ENCODE data around the gene TMEM72. TPM values are rescaled to one million over a fixed set of nuclear protein-coding genes. Genes with fewer than 3 reads are reported as not detected.

The TMEM72 gene
- total RNA-seq, 1 donor from 2014 or later, result not detected

DNA sequence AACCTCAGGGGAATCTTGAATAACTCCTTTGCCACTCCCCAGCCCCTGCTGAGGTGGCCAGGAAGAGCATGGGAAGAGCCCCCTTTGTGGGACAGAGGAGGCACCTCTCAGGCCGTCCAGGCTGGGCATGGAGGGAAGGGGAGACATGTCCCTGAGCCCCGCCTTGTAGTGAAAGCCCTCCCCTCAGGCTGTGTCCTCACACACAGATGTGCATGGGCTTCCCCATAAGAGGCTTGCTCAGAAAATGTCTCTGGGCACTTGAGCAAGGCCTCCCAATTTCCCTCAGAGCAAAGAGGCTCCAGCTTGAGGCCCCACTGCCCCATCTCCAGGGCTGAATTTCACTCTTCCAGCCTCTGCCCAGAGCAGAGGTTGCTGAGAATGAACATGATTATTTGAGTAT is 3.8 kb downstream of the TMEM72 start:
- FAIRE-seq (no peak), DNase-seq (ENCODE audit: low spot score in 2 of 2) (no peak)

DNA sequence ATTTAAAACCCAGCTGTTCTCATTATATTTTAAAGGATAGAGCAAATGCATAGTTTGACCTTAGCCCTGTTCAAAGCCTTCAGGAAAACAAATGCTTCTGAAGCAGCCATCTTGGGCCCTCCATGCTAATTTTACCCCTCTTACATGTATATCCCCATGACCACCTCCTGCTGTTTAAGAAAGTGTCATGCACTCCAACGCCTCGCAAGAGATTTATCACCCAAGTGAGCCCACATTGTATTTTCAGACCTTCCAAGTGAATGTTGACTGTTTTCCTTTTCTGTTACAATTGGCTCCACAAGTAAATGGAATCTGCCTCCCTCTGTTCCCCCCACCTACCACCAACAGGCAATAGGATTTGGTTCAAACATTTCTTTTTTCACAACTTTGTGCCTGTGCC is 5.3 kb downstream of the TMEM72 start:
- DNase-seq (ENCODE audit: low spot score in 2 of 2) (no peak), FAIRE-seq (no peak)

DNA sequence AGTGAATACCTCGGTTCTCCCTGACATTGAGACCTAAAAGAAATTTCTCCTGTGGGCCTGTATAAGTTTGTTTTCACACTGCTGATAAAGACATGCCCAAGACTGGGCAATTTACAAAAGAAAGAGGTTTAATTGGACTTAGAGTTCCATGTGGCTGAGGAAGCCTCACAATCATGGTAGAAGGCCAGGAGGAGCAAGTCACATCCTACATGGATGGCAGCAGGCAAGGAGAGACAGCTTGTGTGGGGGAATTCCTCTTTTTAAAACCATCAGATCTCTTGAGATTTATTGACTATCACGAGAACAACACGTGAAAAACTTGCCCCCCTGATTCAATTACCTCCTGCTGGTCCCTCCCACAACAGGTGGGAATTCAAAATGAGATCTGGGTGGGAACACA is 6.7 kb downstream of the TMEM72 start:
- FAIRE-seq, result no peak

DNA sequence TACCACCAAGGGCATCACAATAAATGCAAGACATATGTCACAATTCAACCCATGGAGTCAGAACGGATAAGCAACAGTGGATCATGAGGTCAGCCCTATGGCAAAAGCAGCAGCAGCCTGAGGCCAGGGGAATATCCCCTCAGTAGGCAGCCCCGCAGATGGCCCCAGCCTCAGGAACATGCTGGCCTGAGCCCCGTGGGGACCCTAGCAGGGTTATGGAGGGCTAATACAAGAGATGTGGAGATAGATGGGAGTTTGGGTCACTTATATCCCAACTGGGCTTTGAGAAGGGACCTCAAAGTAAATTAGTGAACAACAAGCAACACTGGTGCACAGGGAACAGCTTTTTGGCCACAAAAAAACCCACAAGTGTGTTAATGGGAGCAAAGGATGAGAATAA is 9.1 kb downstream of the TMEM72 start:
- FAIRE-seq, result no peak
- no peak for DNase-seq (ENCODE audit: low spot score in 2 of 2)

More for the DNA sequence above, 6.7 kb downstream of the TMEM72 start:
- no peak for DNase-seq (ENCODE audit: low spot score in 2 of 2)

DNA sequence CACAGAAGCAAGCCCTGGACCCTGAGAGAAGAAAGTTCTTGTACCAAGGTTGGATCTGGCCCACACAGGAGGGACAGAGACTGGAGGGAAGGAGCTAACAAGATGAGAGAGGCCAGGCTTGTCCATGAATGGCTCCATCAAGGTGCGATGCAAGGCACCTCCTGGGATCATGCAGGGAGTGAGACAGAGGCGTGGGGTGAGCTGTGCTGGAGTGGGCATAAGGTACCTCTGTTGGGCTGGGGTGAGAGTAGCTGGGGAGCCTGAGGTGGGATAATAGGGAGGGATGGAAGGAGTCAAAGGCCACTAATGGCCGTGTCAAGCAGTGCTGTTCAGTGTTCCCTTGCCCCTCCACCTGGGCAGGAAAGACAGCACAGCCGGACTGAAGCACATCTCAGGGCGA is 9.9 kb downstream of the TMEM72 start:
- FAIRE-seq, result no peak
- no peak for DNase-seq (ENCODE audit: low spot score in 2 of 2)

DNA sequence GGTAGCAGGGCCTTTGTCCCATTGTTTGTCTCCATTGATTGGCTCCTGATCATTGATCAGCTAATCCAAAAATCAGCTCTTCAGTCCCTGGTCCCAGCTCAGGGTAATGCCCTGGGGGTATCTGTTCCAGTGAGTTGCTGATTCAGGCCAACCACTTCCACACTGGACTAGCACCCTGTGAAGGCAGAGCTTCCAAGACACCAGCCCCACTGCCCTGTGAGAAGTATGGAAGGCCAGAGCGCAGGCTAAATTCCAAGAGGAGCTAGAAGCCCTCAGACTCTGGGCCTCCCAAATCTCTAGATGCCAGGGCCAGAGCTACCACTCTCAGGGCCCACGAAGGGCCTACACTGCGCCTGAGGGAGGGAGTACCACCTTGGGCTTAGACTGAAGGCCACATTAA is 10.4 kb downstream of the TMEM72 start:
- DNase-seq (ENCODE audit: low spot score in 2 of 2) (no peak), FAIRE-seq (no peak)

DNA sequence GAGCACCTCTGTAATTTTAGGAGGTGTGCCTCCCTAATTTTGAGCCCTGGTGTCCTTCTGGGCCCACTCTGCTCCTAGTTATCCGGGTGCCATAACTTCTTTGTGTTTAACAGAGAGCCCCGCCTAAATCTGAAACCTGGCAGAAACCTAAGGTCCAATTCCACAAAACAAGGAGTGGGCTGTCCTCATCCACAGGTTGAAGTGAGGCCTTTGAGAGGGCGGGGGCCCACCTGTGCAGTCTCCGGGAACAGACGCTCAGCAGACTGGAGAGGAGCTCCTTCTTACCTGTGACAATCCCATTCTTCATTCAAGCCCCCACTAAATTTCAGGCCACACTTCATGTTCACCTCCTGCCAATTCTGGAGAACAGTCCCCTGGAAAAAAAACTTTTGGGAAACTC is 10.9 kb downstream of the TMEM72 start:
- FAIRE-seq (no peak), DNase-seq (ENCODE audit: low spot score in 2 of 2) (no peak)

DNA sequence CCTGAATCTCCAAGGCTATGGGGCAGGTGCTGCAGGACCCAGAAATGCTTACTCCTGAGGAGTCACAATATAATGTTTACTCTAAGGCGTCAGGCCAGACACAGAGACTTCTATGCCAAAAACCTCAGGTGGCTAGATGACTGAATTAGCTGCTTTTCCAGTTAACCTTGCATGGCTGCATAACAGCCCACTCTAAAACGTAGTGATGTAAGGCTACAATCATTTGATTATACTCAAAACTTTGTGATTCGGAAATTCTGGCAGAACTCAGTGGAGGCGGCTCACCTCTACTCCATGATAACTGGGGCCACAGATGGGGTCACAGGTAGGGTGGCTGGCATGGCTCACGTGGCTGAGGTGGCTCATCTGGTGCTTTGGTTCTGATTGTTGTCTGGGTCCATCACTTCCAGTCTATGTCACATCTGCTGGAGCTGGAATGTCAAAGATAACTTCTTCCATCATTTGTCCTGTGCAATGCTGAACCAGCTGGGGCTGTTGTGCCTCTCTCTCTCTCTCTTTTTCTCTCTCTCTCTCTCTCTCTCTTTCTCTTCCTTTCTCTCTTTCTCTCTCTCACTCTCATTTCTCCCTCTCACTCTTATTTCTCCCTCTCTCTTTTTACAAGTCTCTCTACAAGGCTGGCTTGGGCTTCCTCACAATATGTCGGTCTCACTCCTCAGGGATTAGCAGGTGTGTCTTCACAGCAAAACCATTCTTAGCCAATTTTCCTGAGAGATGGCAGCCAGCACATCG is 11.8 kb downstream of the TMEM72 start:
- no peak for DNase-seq (ENCODE audit: low spot score in 2 of 2)
- FAIRE-seq, result no peak

DNA sequence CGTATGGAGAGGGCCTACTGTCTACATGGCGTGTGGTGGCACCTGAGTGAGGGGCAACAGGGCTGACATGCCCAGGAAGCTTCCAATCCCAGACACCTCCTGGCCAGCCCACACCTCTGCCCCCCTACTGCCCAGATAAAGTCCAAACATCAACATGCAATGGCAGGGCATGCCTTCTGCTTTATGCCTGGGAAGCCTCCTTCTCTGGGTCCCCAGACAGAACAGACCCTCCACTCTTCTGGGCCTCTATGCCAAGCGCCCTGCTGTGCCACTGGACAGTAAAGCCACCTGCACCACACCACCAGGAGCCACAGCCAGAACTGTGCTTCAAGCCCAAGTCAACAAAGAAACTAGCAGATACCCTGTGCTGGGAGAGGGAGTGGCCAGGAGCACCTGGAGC is 12.5 kb downstream of the TMEM72 start:
- DNase-seq (ENCODE audit: low spot score in 2 of 2), result no peak

DNA sequence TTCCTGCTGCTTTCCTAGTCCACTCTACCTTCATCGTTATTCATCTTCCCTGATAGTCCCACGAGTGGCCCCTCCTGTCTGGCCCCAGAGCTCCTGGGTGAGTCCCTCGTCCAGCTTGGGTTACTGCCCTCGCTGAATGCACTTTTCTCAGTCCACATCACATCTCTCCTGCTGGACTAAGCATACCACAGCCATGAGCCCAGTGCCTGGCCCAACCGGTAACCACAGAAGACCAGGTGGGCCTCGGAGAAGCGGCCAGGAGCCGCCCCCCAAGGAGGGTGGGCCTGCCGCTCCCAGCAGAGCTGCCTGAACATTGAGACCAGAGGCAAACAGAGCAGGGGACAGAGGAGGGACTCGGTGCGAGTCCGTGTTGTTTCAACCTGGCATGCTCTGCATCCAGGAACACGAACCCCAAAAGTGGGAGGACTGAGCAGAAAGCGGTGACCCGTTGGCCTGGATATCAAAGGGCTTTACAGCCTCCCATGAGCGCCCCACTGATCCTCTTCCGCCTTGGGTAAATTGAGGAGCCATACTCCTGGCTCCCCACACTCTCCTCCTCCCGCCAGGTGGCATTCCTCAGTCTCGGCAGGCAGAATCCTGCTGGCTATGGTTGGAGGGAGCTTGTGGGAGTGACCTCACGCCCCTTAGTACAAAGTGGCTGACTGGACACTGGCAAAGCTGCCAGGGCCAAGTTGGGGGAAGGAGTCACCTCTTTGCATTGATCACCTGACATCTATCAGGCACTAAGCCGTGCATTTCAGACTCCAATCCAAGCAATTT is 13.3 kb downstream of the TMEM72 start:
- DNase-seq (ENCODE audit: low spot score in 2 of 2) (no peak), FAIRE-seq (no peak)

More for the DNA sequence above, 12.5 kb downstream of the TMEM72 start:
- FAIRE-seq, result no peak

DNA sequence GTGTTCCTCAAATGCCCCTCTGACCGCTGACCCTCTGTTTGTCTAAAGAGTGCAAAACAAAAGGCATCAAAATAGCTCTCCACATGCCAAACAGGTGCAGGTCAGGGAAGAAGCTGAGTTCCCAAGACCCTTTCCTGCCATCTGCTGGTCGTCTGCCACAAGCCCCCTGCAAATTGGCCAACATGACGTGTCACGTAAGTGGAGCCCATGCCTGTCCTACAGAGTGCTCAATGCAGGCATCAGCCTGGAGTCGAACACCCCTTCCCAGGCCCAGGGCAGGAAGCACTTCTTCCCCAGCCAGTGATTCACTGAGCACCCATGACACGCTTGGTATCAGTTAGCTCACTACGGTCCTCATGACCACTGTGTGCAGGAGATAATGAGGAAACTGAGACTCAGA is 14.1 kb downstream of the TMEM72 start:
- DNase-seq (ENCODE audit: low spot score in 2 of 2), result no peak
- FAIRE-seq, result no peak

DNA sequence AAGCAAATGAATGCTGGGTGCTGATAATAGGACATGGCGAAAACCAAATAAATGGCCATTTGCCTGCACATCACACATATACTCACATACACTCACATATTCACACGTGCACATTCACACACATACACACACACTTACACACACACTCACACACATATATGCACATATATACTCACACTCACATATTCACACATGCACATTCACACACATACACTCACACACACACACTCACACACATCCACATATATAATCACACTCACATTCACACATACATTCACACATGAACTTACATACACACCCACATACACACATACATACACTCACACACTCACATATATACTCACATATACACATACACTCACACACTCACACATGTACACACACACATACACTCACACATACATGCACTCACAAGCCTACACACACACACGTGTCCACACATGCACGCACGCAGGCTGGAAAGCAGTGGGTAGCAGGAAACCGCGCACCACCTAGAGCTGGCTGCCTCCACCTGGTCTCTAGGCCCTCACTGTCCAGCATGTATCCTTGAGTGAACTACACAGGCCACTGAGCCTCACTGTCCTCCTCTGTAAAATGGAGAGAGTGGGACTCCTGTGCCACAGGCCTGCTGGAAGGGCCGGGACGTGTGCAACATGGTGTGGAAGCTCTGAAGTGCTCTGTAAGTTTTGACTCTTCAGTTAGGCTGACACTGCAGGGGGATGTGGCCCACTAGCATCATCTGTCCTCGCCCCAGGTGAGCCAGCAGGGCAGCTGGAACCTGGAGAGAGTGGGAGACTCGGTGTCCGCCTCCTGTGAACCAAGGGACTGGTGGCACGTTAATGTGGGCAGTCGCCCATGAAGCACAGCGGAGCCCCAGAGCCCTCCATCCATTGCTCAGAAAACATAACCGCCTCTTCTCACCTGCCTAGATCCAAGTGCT is 14.9 kb downstream of the TMEM72 start:
- DNase-seq (ENCODE audit: low spot score in 2 of 2), result no peak
- no peak for FAIRE-seq

DNA sequence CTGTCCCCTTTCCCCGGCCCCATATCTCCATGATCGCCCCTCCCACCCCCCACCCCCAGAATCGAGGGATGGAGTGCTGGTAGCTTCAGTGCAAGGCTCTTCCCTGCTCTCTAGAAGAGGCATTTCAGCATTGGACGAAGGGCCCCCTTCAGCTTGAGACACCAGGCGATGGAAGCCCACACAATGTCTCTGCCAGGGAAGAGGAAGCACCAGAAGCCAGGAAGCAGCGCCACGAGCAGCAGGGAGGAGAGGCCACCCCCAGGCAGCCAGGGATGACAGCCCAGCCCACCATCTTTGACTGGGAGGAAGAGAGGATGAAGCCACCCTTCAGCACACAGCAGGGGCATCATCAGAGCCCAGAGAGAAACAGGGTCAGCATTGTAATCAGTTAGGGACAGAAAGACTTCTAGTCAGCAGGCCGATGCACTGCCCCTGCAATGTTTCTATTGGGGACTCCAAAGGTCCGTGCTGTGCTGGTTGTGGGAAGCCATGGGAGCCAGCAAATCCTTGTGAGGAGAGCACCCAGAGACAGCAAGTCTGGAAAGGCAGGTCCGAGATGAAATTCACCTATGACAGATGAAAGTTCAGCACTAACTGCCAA is 15.7 kb downstream of the TMEM72 start:
- DNase-seq (ENCODE audit: low spot score in 2 of 2) (no peak), FAIRE-seq (no peak)

DNA sequence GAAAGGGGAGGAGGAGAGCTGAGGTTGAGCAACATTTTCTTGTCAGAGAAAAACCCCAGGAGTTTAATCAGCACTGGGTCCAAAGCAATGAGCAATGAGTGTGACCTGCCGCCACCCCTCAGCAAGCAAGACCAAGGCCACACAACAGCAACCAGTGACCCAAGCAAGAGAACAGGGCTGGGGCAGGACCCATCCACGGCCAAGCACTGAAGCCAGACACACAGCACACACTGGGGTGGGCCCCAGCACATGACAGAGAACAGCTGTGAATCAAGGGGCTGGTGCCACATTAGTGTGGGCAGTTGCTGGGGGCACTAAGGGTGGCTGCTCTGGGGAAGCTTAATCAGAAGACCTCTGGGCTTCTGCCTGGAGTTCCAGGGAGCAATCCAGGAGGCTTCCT is 16.2 kb downstream of the TMEM72 start:
- DNase-seq (ENCODE audit: low spot score in 2 of 2), result no peak
- FAIRE-seq, result no peak

DNA sequence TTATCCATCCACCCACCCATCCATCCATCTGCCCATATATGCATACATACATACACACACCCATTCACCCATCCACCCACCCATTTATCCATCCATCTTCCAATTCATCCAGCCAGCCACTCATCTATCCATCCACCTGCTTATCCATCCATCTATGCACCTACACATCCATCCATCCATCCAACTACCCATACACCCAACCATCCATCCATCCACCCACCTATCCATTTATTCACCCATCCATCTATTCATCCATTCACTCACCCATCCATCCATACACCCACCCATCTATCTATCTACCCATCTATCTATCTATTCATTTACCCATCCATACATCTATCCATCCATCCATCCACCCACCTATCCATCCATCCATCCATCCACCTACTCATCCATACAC is 17.3 kb downstream of the TMEM72 start:
- FAIRE-seq, result no peak
- DNase-seq (ENCODE audit: low spot score in 2 of 2), result no peak

DNA sequence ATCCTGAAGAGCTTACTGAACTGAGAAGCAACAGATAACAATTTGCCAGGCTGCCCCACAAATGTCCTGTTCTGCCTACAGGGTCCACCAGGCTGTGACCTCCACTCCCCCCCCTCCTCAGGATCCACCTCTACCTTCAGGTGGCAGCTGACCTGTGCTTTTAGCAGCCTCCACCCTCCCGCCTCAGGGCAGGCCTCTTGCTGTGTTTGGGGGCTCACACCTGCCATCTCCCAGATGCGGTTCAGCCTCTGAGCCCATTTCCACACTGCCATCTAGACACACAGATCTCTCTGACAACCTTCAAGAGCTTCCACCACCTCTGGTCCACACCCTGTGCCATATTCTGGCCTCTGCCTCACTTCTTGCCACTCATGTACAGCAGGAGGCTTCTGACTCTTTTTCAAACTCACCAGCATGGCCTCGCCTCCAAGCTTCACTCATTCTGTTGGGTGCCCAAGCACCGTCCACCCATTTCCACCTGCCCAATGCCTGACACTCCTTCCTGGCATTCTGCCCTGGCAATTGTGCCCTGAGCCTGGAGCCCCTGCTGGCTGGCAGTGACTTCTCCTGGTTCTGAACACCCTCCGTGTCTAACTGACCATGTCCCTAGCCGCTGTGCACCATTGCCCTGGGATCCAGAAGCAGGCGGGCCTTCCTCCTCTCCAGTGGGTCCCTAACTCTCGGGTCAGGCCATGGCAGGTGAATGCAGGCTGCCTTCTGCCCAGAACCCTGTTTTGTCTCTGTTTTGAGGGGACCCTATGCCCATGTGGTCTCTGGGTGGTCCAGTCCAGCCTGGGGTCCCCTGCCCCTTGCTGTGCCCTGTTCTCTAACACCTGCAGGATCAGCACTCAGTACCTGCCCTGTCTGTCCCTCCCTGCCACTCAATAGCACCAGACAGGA is 18.5 kb downstream of the TMEM72 start:
- FAIRE-seq, result no peak
- DNase-seq (ENCODE audit: low spot score in 2 of 2), result no peak

DNA sequence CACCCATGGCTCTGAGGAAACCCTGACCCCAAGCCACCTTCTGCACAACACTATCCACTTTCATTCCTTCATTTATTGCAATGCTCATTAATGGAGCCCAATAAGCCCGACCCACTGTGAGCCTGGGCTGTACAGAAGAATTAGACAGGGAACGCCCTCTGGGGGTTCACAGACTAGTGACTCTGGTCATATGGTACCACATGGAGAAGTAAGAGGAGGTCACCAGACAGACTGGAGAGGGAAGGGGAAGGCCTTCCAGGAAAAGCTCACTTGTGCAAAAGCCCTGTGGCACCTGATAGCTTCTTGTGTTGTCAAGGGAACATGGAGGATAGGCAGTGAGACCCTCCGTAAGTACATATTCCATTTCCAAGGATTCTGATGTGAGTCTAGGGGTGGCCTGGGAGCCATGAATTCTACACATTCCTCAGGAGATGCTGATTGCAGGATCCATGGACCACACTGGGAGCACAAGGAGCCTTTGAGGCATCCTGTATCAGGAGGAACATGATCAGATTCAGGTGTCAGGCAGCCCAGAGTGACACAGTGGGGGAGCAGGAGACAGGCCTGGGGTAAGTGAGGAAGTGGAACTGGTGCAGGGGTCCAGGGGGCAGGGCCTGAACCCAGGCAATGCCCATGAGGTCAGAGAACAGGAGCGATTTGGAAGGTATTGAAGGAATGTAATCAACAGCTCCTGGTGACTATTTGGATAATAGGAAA is 19.9 kb downstream of the TMEM72 start:
- DNase-seq (ENCODE audit: low spot score in 2 of 2) (no peak), FAIRE-seq (no peak)

DNA sequence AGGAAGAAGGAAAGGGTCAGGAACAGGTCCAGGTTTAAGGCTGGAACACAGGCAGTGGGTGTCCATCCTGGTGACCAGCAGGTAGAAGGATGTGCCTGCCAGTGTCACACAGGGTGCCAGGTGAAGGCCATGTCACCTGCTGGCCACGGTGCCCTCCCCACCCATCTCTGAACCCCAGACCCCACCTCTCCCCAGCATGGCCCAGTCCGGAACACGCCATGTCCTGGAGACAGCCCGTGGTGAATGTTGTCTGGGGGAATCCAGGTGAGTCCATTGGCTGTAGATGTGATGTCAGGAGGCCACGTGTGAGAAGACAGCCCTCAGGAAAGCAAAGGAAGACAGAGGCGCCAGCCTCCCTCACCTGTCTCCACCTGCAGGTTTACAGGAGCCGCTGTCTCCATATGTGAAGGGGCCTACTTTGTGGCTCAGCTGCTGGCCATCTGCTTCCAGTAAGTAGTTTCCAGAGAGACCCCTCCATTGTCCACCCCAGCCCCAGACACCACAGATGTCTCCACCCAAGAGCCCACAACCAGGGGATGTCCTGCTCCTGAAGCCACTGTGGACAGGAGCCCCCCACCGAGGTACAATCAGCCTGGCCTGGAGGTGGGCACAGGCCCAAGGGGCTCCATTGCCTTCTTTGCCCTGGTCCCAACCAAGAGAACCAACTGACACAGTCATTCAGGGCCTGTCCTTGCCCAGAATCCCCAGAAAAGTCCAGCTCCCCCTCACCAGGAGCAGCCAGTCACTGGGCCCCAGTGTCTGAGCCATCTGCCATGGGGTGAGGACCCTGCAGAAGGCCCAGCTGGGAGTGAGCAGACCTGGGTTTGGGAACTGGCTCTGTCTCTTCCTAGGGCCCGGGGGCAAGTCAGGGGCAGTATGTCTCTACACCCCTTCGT is 20.7 kb downstream of the TMEM72 start:
- no peak for FAIRE-seq
- DNase-seq (ENCODE audit: low spot score in 2 of 2), result no peak
